HCT116 (cell line): ENCODE results near the gene OR5C1. TPM values are rescaled to one million over a fixed set of nuclear protein-coding genes. Genes with fewer than 3 reads are reported as not detected.

ENCODE experiments used
- ATAC-seq: fragments of 200-7000 bp; cut with Tn5 transposase; 2 replicates; pipeline ENCODE4 v1.9.1; 2020; ENCODE audit warnings: mild to moderate bottlenecking, moderate library complexity
- BruUV-seq: library from RNA; stranded (reverse); fragments of 400-500 nt; replicated peaks from 2 replicates; lab custom pipeline; 2021; lab: Mats Ljungman, UMichigan
- CTCF ChIA-PET: fragments of 300-600 bp; sonication (Branson Sonifier 250); formaldehyde crosslinking; loops from one replicate; lab custom pipeline; 2021; ENCODE audit warnings: antibody characterized with exemption; lab: Charles Lee
- POLR2A ChIA-PET: fragments of 300-600, 350-600 bp; sonication (Branson Sonifier 250); formaldehyde crosslinking; loops from one replicate; lab custom pipeline; 2021; ENCODE audit warnings: antibody characterized with exemption; lab: Charles Lee
- RAD21 ChIA-PET, 2 experiments: fragments of 300-600 bp; sonication (Branson Sonifier 250); formaldehyde crosslinking; loops; one replicate each; lab custom pipeline; 2023; ENCODE audit warnings: low total read pairs in 2 of 2; ENCODE audit not compliant: uncharacterized antibody in 2 of 2, unreplicated experiment in 2 of 2, low non-redundant PET in 1 of 2; lab: Charles Lee
- DNase-seq: peaks from one replicate; pipeline ENCODE4 v3.0.0-alpha.2; 2010; ENCODE audit warnings: low read depth, low spot score
- H2AFZ ChIP-seq: fragments of 200-600 bp; shearing (Covaris generic), sonication (generic); 2 replicates; pipeline ENCODE4 v1.6.1; 2017; ENCODE audit warnings: low read depth, mixed run types, mixed read lengths, antibody characterized with exemption, low read length; ENCODE audit not compliant: poor library complexity, severe bottlenecking
- H3K27ac ChIP-seq: 2 replicates; pipeline ENCODE4 v1.5.1; 2012; ENCODE audit warnings: low read depth, low read length
- H3K27me3 ChIP-seq: fragments of 200-600 bp; sonication (generic); 2 replicates; pipeline ENCODE4 v1.6.1; 2016; ENCODE audit warnings: mixed run types, low read length, mixed read lengths; ENCODE audit not compliant: insufficient read depth
- H3K36me3 ChIP-seq, 2 experiments: fragments of 200-500 bp in 1 of 2; fragments of 200-600 bp in 1 of 2; sonication (Bioruptor generic) in 1 of 2; sonication (generic) in 1 of 2; 2 replicates each; pipeline versions ENCODE4 v1.5.1 to v1.6.1; 2014 to 2016; ENCODE audit warnings: low read length in 2 of 2, inconsistent platforms in 1 of 2, mixed read lengths in 1 of 2, mixed run types in 1 of 2; ENCODE audit not compliant: insufficient read depth in 2 of 2, control insufficient read depth in 1 of 2
- H3K4me1 ChIP-seq, 2 experiments: fragments of 200-600 bp in 1 of 2; sonication (generic) in 1 of 2; 2 replicates each; pipeline versions ENCODE4 v1.5.1 to v1.6.1; 2012 to 2017; ENCODE audit warnings: low read length in 2 of 2, inconsistent platforms in 1 of 2, mild to moderate bottlenecking in 1 of 2, mixed read lengths in 1 of 2, mixed run types in 1 of 2, moderate library complexity in 1 of 2; ENCODE audit not compliant: insufficient read depth in 2 of 2, control insufficient read depth in 1 of 2
- H3K4me2 ChIP-seq: fragments of 200-600 bp; sonication (generic); 2 replicates; pipeline ENCODE4 v1.6.1; 2017; ENCODE audit warnings: mixed run types, low read length, mixed read lengths
- H3K4me3 ChIP-seq, 2 experiments: fragments of 200-600 bp in 1 of 2; sonication (generic) in 1 of 2; replicated peaks in 1 of 2; 2 replicates each; pipeline ENCODE4 v1.5.1; 2011 to 2016; ENCODE audit warnings: low read length in 2 of 2, control low read depth in 1 of 2, low read depth in 1 of 2, mild to moderate bottlenecking in 1 of 2, mixed read lengths in 1 of 2, mixed run types in 1 of 2
- H3K79me2 ChIP-seq: fragments of 200-600 bp; sonication (generic); 2 replicates; pipeline ENCODE4 v1.6.1; 2017; ENCODE audit warnings: mild to moderate bottlenecking, mixed run types, low read length, moderate library complexity, mixed read lengths; ENCODE audit not compliant: insufficient read depth
- H3K9ac ChIP-seq: fragments of 200-600 bp; sonication (generic); 2 replicates; pipeline ENCODE4 v1.6.1; 2016; ENCODE audit warnings: low read length, mixed read lengths
- H3K9me2 ChIP-seq: fragments of 200-600 bp; sonication (generic), shearing (Covaris generic); 2 replicates; pipeline ENCODE4 v1.6.1; 2017; ENCODE audit warnings: mixed run types, mild to moderate bottlenecking, moderate library complexity; ENCODE audit not compliant: insufficient read depth
- H3K9me3 ChIP-seq, 2 experiments: fragments of 200-500 bp in 1 of 2; fragments of 200-600 bp in 1 of 2; sonication (Bioruptor generic) in 1 of 2; sonication (generic) in 1 of 2; 2 replicates each; pipeline ENCODE4 v1.6.1; 2014 to 2017; ENCODE audit warnings: low read length in 2 of 2, mixed read lengths in 2 of 2, inconsistent platforms in 1 of 2, low read depth in 1 of 2, mild to moderate bottlenecking in 1 of 2, mixed run types in 1 of 2, moderate library complexity in 1 of 2; ENCODE audit not compliant: control insufficient read depth in 1 of 2, insufficient read depth in 1 of 2
- H4K20me1 ChIP-seq: fragments of 200-600 bp; sonication (generic), shearing (Covaris generic); 2 replicates; pipeline ENCODE4 v1.6.1; 2017; ENCODE audit warnings: mixed run types, mild to moderate bottlenecking, moderate library complexity; ENCODE audit not compliant: insufficient read depth
- ATF3 ChIP-seq: IDR thresholded peaks from 2 replicates; pipeline ENCODE4 v1.6.1; 2012
- CBX3 ChIP-seq: IDR thresholded peaks from 2 replicates; pipeline ENCODE4 v1.6.1; 2012; ENCODE audit warnings: low read depth
- EGR1 ChIP-seq: IDR thresholded peaks from 2 replicates; pipeline ENCODE4 v1.6.1; 2012; ENCODE audit warnings: low read depth
- EZH2phosphoT487 ChIP-seq: fragments of 200-600 bp; IDR thresholded peaks from 2 replicates; pipeline ENCODE4 v1.6.1; 2018; ENCODE audit warnings: antibody characterized with exemption, borderline replicate concordance
- FOSL1 ChIP-seq: IDR thresholded peaks from 2 replicates; pipeline ENCODE4 v1.6.1; 2012; ENCODE audit warnings: low read depth
- MAX ChIP-seq: IDR thresholded peaks from 2 replicates; pipeline ENCODE4 v1.6.1; 2012
- POLR2A ChIP-seq: IDR thresholded peaks from 2 replicates; pipeline ENCODE4 v1.7.0; 2011; ENCODE audit warnings: borderline replicate concordance; ENCODE audit not compliant: insufficient read depth, insufficient read length; ENCODE audit errors: extremely low read depth
- REST ChIP-seq: IDR thresholded peaks from 2 replicates; pipeline ENCODE4 v1.6.1; 2012; ENCODE audit warnings: low read depth
- SIN3A ChIP-seq: IDR thresholded peaks from 2 replicates; pipeline ENCODE4 v1.6.1; 2012; ENCODE audit warnings: low read depth
- SP1 ChIP-seq: IDR thresholded peaks from 2 replicates; pipeline ENCODE4 v1.6.1; 2012; ENCODE audit warnings: low read depth
- TCF7L2 ChIP-seq: IDR thresholded peaks from 2 replicates; pipeline ENCODE4 v1.7.0; 2011; ENCODE audit warnings: borderline replicate concordance, inconsistent platforms; ENCODE audit not compliant: insufficient read depth, insufficient read length; ENCODE audit errors: extremely low read depth
- YY1 ChIP-seq: IDR thresholded peaks from 2 replicates; pipeline ENCODE4 v1.6.1; 2011; ENCODE audit warnings: low read length, low read depth, moderate library complexity, mild to moderate bottlenecking; ENCODE audit not compliant: insufficient replicate concordance; ENCODE audit errors: extremely low read depth
- ZBTB33 ChIP-seq: IDR thresholded peaks from 2 replicates; pipeline ENCODE4 v1.6.1; 2011; ENCODE audit warnings: mild to moderate bottlenecking, low read length, moderate library complexity; ENCODE audit not compliant: insufficient replicate concordance; ENCODE audit errors: extremely low read depth
- ZFX ChIP-seq: fragments of 450-650 bp; IDR thresholded peaks from 2 replicates; pipeline ENCODE4 v1.6.1; 2017
- ZNF274 ChIP-seq: fragments of 200-500 bp; sonication (Bioruptor generic); IDR thresholded peaks from 2 replicates; pipeline ENCODE4 v1.6.1; 2014; ENCODE audit warnings: mild to moderate bottlenecking, low read depth, low read length, inconsistent platforms
- intact Hi-C: fragments of 100-400 bp; cut with micrococcal nuclease; formaldehyde crosslinking; loops from 2 replicates; pipeline ENCODE4 v1.10.0; 2022
- total RNA-seq: library from RNA; stranded (reverse); gene quantifications from one replicate; pipeline ENCODE4 v1.2.1, GENCODE V29; 2021; ENCODE audit not compliant: unreplicated experiment

OR5C1 gene
- total RNA-seq, 1 experiment from 2014 or later = not detected

- intact Hi-C loops = no loop called here
- no peak for TF ChIP-seq SP1
- no peak for TF ChIP-seq FOSL1
- TF ChIP-seq SIN3A = no peak
- TF ChIP-seq MAX = no peak
- no peak for TF ChIP-seq ZBTB33
- TF ChIP-seq CBX3 = no peak
- TF ChIP-seq ATF3 = no peak
- TF ChIP-seq ZFX = no peak
- no peak for TF ChIP-seq ZNF274
- no peak for TF ChIP-seq EZH2phosphoT487
- no peak for TF ChIP-seq REST
- no peak for TF ChIP-seq EGR1
- TF ChIP-seq YY1 = no peak
- TF ChIP-seq POLR2A = no peak
- TF ChIP-seq TCF7L2 = no peak
- Histone ChIP-seq H3K9me2 (no peaks in the 10 kb centered on the region), H4K20me1 (no peaks in the 10 kb centered on the region), H2AFZ (no peak overlapping the region), H3K36me3 (peaks cover 0 to 5% of the 10 kb centered on the region in 2 experiments; a peak in 2 of 4 replicates), H3K4me3 (no peak overlapping the region), H3K79me2 (no peaks in the 10 kb centered on the region), H3K27ac (no peak overlapping the region), H3K9me3 (no peaks in the 10 kb centered on the region), H3K4me2 (no peak overlapping the region), H3K4me1 (peaks cover 4 to 10% of the 10 kb centered on the region in 2 experiments; a peak in 3 of 4 replicates), H3K9ac (no peak overlapping the region), H3K27me3 (no peaks in the 10 kb centered on the region)
- POLR2A ChIA-PET = interaction anchor here (1.7 kb wide), 1 partner anchor 12 kb away, joined by 5 read pairs; the partner anchor contains the start of gene PDCL
- DNase-seq = no peak
- CTCF ChIA-PET = no interaction called here
- RAD21 ChIA-PET = no interaction called here
- BruUV-seq = no TSS peak
- ATAC-seq = no peak
Measured at GRCh38 chr9:122816163-122816867, 27.6 kb downstream of the OR5C1 start.
